ENCODE measurements around the gene CTDNEP1. TPM values are rescaled to one million over a fixed set of nuclear protein-coding genes. Genes with fewer than 3 reads are reported as not detected.

Gene CTDNEP1
- total RNA-seq, 2 experiments from 2014 or later, result 79.3 to 80.7 TPM

DNA sequence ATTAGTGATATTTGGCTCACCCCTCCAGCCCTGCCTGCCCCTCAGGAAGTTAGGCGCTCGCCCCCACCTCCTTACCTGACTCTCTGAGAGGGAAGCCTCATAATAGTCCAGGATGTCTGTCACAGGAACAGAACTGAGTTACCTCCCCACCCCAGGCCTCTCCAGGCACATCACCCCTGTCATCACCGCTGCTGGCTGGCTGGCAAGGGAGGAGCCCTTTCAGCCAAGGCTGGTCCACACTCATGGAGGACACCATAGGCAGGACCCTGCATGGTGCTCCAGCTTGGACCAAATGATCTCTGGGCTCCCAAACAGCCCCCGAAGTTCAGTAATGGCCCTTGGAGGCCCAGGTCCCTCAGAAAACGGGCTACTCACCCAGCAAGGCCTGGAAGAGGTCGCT lies 33.4 kb downstream of the CTDNEP1 start:
- TF ChIP-seq, protein P1, sequence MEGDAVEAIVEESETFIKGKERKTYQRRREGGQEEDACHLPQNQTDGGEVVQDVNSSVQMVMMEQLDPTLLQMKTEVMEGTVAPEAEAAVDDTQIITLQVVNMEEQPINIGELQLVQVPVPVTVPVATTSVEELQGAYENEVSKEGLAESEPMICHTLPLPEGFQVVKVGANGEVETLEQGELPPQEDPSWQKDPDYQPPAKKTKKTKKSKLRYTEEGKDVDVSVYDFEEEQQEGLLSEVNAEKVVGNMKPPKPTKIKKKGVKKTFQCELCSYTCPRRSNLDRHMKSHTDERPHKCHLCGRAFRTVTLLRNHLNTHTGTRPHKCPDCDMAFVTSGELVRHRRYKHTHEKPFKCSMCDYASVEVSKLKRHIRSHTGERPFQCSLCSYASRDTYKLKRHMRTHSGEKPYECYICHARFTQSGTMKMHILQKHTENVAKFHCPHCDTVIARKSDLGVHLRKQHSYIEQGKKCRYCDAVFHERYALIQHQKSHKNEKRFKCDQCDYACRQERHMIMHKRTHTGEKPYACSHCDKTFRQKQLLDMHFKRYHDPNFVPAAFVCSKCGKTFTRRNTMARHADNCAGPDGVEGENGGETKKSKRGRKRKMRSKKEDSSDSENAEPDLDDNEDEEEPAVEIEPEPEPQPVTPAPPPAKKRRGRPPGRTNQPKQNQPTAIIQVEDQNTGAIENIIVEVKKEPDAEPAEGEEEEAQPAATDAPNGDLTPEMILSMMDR (IDR thresholded peaks at IDR 0.05), result no peak
- no peaks in the 10 kb centered on the region for H3K27me3 Mint-ChIP-seq
- intact Hi-C loops (cut with DNase I, micrococcal nuclease), result loop anchor here in 1 of 2 experiments (5.0 kb wide), 1 partner anchor 34 kb away; the partner anchor contains the start of genes CTDNEP1 and ELP5
- ATAC-seq (ENCODE audit: poor library complexity), result no peak
- H3K9me3 Mint-ChIP-seq, result no peaks in the 10 kb centered on the region
- Histone ChIP-seq H3K27me3 (ENCODE audit: control insufficient read depth in 1 of 2, insufficient read depth in 2 of 2, low read length in 2 of 2) (no peaks in the 10 kb centered on the region), H3K4me1 (ENCODE audit: insufficient read depth, low read length) (peaks cover 80% of the 10 kb centered on the region), H3K27ac (ENCODE audit: low read depth in 1 of 2, low read length in 2 of 2) (peak overlapping the region in 1 of 2 donors; percentile 33), H3K9me3 (ENCODE audit: control insufficient read depth in 1 of 2, insufficient read depth in 1 of 2, low read length in 2 of 2) (no peaks in the 10 kb centered on the region), H3K36me3 (ENCODE audit: insufficient read depth, low read length) (peaks cover 18% of the 10 kb centered on the region), H3K4me3 (ENCODE audit: low read length) (peak overlapping the region; percentile 37)
- H3K27ac Mint-ChIP-seq, result peak overlapping the region; percentile 73
- ChIA-PET POLR2A (interaction anchor here (13.1 kb wide), 1 partner anchor 20 kb away, joined by 234 read pairs; the partner anchor contains the start of genes DVL2, GABARAP and PHF23), CTCF (no interaction called here)
- H3K4me3 Mint-ChIP-seq, result peak overlapping the region; percentile 95
- peaks cover 72% of the 10 kb centered on the region for H3K4me1 Mint-ChIP-seq (ENCODE audit: low read depth)
- DNase-seq, result peak in 1 of 14 experiments; percentile 29
- H3K36me3 Mint-ChIP-seq (ENCODE audit: low read depth), result peaks cover 5% of the 10 kb centered on the region

GRCh38 chr17:7217113-7217987 lies 34.2 kb downstream of the CTDNEP1 start:
- Histone ChIP-seq H3K27ac (ENCODE audit: low read depth in 1 of 2, low read length in 2 of 2) (peak overlapping the region in 1 of 2 donors; percentile 44), H3K9me3 (ENCODE audit: control insufficient read depth in 1 of 2, insufficient read depth in 1 of 2, low read length in 2 of 2) (no peaks in the 10 kb centered on the region), H3K27me3 (ENCODE audit: control insufficient read depth in 1 of 2, insufficient read depth in 2 of 2, low read length in 2 of 2) (no peaks in the 10 kb centered on the region), H3K36me3 (ENCODE audit: insufficient read depth, low read length) (peaks cover 10% of the 10 kb centered on the region), H3K4me3 (ENCODE audit: low read length) (peak overlapping the region; percentile 37), H3K4me1 (ENCODE audit: insufficient read depth, low read length) (peaks cover 81% of the 10 kb centered on the region)
- Mint-ChIP-seq H3K36me3 (ENCODE audit: low read depth) (peaks cover under 1% of the 10 kb centered on the region), H3K27me3 (peaks cover under 1% of the 10 kb centered on the region), H3K27ac (peak overlapping the region; percentile 73), H3K4me1 (ENCODE audit: low read depth) (peaks cover 74% of the 10 kb centered on the region), H3K4me3 (peak overlapping the region; percentile 95), H3K9me3 (no peaks in the 10 kb centered on the region)
- peak in 3 of 14 experiments; percentile 18 to 60 (median 53) for DNase-seq
- no peak for ATAC-seq (ENCODE audit: poor library complexity)
- POLR2A ChIA-PET, result interaction anchor here (13.1 kb wide), 1 partner anchor 20 kb away, joined by 234 read pairs; the partner anchor contains the start of genes DVL2, GABARAP and PHF23
- CTCF ChIA-PET, result no interaction called here
- intact Hi-C loops (cut with DNase I, micrococcal nuclease), result loop anchor here in 1 of 2 experiments (5.0 kb wide), 1 partner anchor 35 kb away; the partner anchor contains the start of genes CTDNEP1 and ELP5
- TF ChIP-seq, protein P1 (IDR thresholded peaks at IDR 0.05), result no peak

GRCh38 chr17:7216242-7217112 lies 35.1 kb downstream of the CTDNEP1 start:
- ChIA-PET POLR2A (interaction anchor here (13.1 kb wide), 1 partner anchor 21 kb away, joined by 234 read pairs; the partner anchor contains the start of genes DVL2, GABARAP and PHF23), CTCF (no interaction called here)
- Histone ChIP-seq H3K36me3 (ENCODE audit: insufficient read depth, low read length) (peaks cover under 1% of the 10 kb centered on the region), H3K4me3 (ENCODE audit: low read length) (peak overlapping the region; percentile 5), H3K9me3 (ENCODE audit: control insufficient read depth in 1 of 2, insufficient read depth in 1 of 2, low read length in 2 of 2) (no peaks in the 10 kb centered on the region), H3K4me1 (ENCODE audit: insufficient read depth, low read length) (peaks cover 84% of the 10 kb centered on the region), H3K27me3 (ENCODE audit: control insufficient read depth in 1 of 2, insufficient read depth in 2 of 2, low read length in 2 of 2) (no peaks in the 10 kb centered on the region), H3K27ac (ENCODE audit: low read depth in 1 of 2, low read length in 2 of 2) (peak overlapping the region in 1 of 2 donors; percentile 44)
- ATAC-seq (ENCODE audit: poor library complexity) (no peak), DNase-seq (no peak)
- intact Hi-C loops (cut with DNase I, micrococcal nuclease), result loop anchor here in 1 of 2 experiments (5.0 kb wide), 1 partner anchor 36 kb away; the partner anchor contains the start of genes CTDNEP1 and ELP5
- Mint-ChIP-seq H3K27ac (peak overlapping the region; percentile 93), H3K9me3 (no peaks in the 10 kb centered on the region), H3K4me3 (peak overlapping the region; percentile 76), H3K27me3 (peaks cover 5% of the 10 kb centered on the region), H3K4me1 (ENCODE audit: low read depth) (peaks cover 80% of the 10 kb centered on the region), H3K36me3 (ENCODE audit: low read depth) (no peaks in the 10 kb centered on the region)
- TF ChIP-seq, protein P1 (IDR thresholded peaks at IDR 0.05), result no peak

Measured in CD4-positive, alpha-beta T cell (primary cell).